Transverse colon (tissue), 4 donors: ENCODE data around the gene LDB2. TPM values are rescaled to one million over a fixed set of nuclear protein-coding genes. Genes with fewer than 3 reads are reported as not detected.

Experiments used
- DNase-seq: peaks from one replicate; pipeline ENCODE4 v3.0.0-alpha.2; 2019
- H3K27ac ChIP-seq, 4 donors: fragments of 200-600 bp; sonication (generic); 2 replicates each; pipeline ENCODE4 v1.5.1; 2016 to 2018; ENCODE audit warnings: inconsistent platforms in 4 of 4
- H3K27me3 ChIP-seq: fragments of 200-600 bp; sonication (generic); 2 replicates; pipeline ENCODE4 v1.5.1; 2017; ENCODE audit warnings: inconsistent platforms
- H3K36me3 ChIP-seq, 4 donors: fragments of 200-600 bp; sonication (generic); 2 replicates each; pipeline ENCODE4 v1.5.1; 2017 to 2019; ENCODE audit warnings: inconsistent platforms in 4 of 4
- H3K4me1 ChIP-seq, 4 donors: fragments of 200-600 bp; sonication (generic); 2 replicates each; pipeline ENCODE4 v1.5.1; 2017 to 2020; ENCODE audit warnings: inconsistent platforms in 4 of 4
- H3K4me3 ChIP-seq, 4 donors: fragments of 200-600 bp; sonication (generic); 1 replicate in 1 of 4; 2 replicates in 3 of 4; pipeline versions ENCODE4 v1.5.1 to v1.6.1; 2017 to 2019; ENCODE audit warnings: inconsistent platforms in 4 of 4
- H3K9me3 ChIP-seq, 2 donors: fragments of 200-600 bp; sonication (generic); 2 replicates each; pipeline ENCODE4 v1.5.1; 2017 to 2019; ENCODE audit warnings: inconsistent platforms in 2 of 2
- EP300 ChIP-seq: sonication (generic); formaldehyde crosslinking; IDR thresholded peaks from one replicate; pipeline ENCODE4 v1.6.1; 2017; ENCODE audit warnings: antibody characterized with exemption, low read depth
- POLR2A ChIP-seq: fragments of 450-650 bp; IDR thresholded peaks from one replicate; pipeline ENCODE4 v1.6.1; 2016; ENCODE audit warnings: antibody characterized with exemption, mild to moderate bottlenecking, moderate library complexity
- POLR2AphosphoS5 ChIP-seq, 3 donors: sonication (generic); formaldehyde crosslinking; IDR thresholded peaks; one replicate each; pipeline ENCODE4 v1.6.1; 2016; ENCODE audit warnings: antibody characterized with exemption in 3 of 3
- WGBS, 2 donors: methylation state at CpG; one replicate each; pipeline ENCODE4 v1.1.5; 2018; ENCODE audit warnings: low coverage in 1 of 2; 5-methylcytosine and 5-hydroxymethylcytosine counted together
- in situ Hi-C, 4 donors: fragments of 200-750 bp; cut with MboI; loops; one replicate each; pipeline versions ENCODE4 v1.15.0 to v1.15.1; 2017; ENCODE audit warnings: low sequenced_read_pairs in 3 of 4, low pct_ligation_motif_present in 1 of 4, low pct_unique_long_range_greater_than_20kb in 1 of 4
- intact Hi-C: fragments of 100-400 bp; cut with DNase I; formaldehyde crosslinking; loops from one replicate; pipeline ENCODE4 v1.15.1; 2023; ENCODE audit warnings: low total_unique reads
- total RNA-seq, 4 donors: library from RNA; depleted of rRNA; stranded (reverse); fragments of >200 nt; gene quantifications; one replicate each; pipeline ENCODE4 v1.1.0, GENCODE V29; 2016
- TF ChIP-seq, protein P1 (sequence below), 5 experiments: fragments of 200-600 bp in 3 of 5; fragments of 450-650 bp in 2 of 5; sonication (generic) in 3 of 5; IDR thresholded peaks; 1 replicate in 2 of 5; 2 replicates in 3 of 5; pipeline ENCODE4 v1.5.1; 2016 to 2017; ENCODE audit warnings: antibody characterized with exemption in 5 of 5, inconsistent platforms in 3 of 5, mild to moderate bottlenecking in 2 of 5, moderate library complexity in 1 of 5

The LDB2 gene
- total RNA-seq, 4 donors from 2014 or later: 7.0 to 46.6 (median 8.9) TPM

- Histone ChIP-seq H3K9me3 (no peaks in the 10 kb centered on the region), H3K36me3 (no peaks in the 10 kb centered on the region), H3K27me3 (no peaks in the 10 kb centered on the region), H3K27ac (no peak overlapping the region), H3K4me1 (no peaks in the 10 kb centered on the region), H3K4me3 (no peak overlapping the region)
- in situ Hi-C loops: no loop called here
- TF ChIP-seq POLR2AphosphoS5 (IDR thresholded peaks at IDR 0.05) (no peak), EP300 (no peak), POLR2A (no peak)
- TF ChIP-seq, protein P1, sequence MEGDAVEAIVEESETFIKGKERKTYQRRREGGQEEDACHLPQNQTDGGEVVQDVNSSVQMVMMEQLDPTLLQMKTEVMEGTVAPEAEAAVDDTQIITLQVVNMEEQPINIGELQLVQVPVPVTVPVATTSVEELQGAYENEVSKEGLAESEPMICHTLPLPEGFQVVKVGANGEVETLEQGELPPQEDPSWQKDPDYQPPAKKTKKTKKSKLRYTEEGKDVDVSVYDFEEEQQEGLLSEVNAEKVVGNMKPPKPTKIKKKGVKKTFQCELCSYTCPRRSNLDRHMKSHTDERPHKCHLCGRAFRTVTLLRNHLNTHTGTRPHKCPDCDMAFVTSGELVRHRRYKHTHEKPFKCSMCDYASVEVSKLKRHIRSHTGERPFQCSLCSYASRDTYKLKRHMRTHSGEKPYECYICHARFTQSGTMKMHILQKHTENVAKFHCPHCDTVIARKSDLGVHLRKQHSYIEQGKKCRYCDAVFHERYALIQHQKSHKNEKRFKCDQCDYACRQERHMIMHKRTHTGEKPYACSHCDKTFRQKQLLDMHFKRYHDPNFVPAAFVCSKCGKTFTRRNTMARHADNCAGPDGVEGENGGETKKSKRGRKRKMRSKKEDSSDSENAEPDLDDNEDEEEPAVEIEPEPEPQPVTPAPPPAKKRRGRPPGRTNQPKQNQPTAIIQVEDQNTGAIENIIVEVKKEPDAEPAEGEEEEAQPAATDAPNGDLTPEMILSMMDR (IDR thresholded peaks at IDR 0.05): no peak
- intact Hi-C loops: no loop called here
- DNase-seq: no peak
- 68% methylated on average over 2 of the region's 2 CpGs; no CpG with 5 or more reads in 1 of the 2 donors for WGBS, 2 donors
Observed at GRCh38 chr4:16754104-16754503, 144.3 kb downstream of the LDB2 start.

GRCh38 chr4:16752150-16752549 lies 146.3 kb downstream of the LDB2 start:
- TF ChIP-seq, protein P1 (IDR thresholded peaks at IDR 0.05): peak in 1 of 5 experiments; percentile 9
- no peak for TF ChIP-seq POLR2AphosphoS5 (IDR thresholded peaks at IDR 0.05)
- no peak for DNase-seq
- Histone ChIP-seq H3K36me3 (no peaks in the 10 kb centered on the region), H3K27ac (no peak overlapping the region), H3K4me1 (no peaks in the 10 kb centered on the region), H3K4me3 (no peak overlapping the region), H3K27me3 (no peaks in the 10 kb centered on the region), H3K9me3 (no peaks in the 10 kb centered on the region)
- in situ Hi-C loops (no loop called here), intact Hi-C loops (no loop called here)

- TF ChIP-seq, protein P1 (IDR thresholded peaks at IDR 0.05): no peak
- TF ChIP-seq POLR2A (no peak), POLR2AphosphoS5 (IDR thresholded peaks at IDR 0.05) (no peak), EP300 (no peak)
- intact Hi-C loops: no loop called here
- in situ Hi-C loops: no loop called here
Observed at GRCh38 chr4:16750882-16751642, 147.4 kb downstream of the LDB2 start.

GRCh38 chr4:16750216-16750615 lies 148.2 kb downstream of the LDB2 start:
- no peak overlapping the region for H3K27ac ChIP-seq
- no peak for TF ChIP-seq POLR2AphosphoS5 (IDR thresholded peaks at IDR 0.05)
- TF ChIP-seq POLR2A: no peak
- intact Hi-C loops (no loop called here), in situ Hi-C loops (no loop called here)
- WGBS, 2 donors: 55 to 67% methylated on average over 1 to 2 of the region's 2 CpGs
- H3K9me3 ChIP-seq: no peaks in the 10 kb centered on the region
- H3K36me3 ChIP-seq: no peaks in the 10 kb centered on the region
- H3K4me3 ChIP-seq: no peak overlapping the region
- H3K27me3 ChIP-seq: no peaks in the 10 kb centered on the region
- H3K4me1 ChIP-seq: no peaks in the 10 kb centered on the region
- DNase-seq: no peak

More at GRCh38 chr4:16750882-16751642, 147.4 kb downstream of the LDB2 start:
- no peak for DNase-seq
- no peaks in the 10 kb centered on the region for H3K4me1 ChIP-seq
- H3K9me3 ChIP-seq: no peaks in the 10 kb centered on the region
- no peaks in the 10 kb centered on the region for H3K36me3 ChIP-seq
- no peak overlapping the region for H3K27ac ChIP-seq
- no peaks in the 10 kb centered on the region for H3K27me3 ChIP-seq
- no peak overlapping the region for H3K4me3 ChIP-seq
- 63 to 66% methylated on average over 8 of the region's 8 CpGs for WGBS, 2 donors

- Histone ChIP-seq H3K9me3 (no peaks in the 10 kb centered on the region), H3K4me3 (no peak overlapping the region), H3K27me3 (no peaks in the 10 kb centered on the region), H3K27ac (no peak overlapping the region), H3K4me1 (no peaks in the 10 kb centered on the region), H3K36me3 (no peaks in the 10 kb centered on the region)
- intact Hi-C loops (no loop called here), in situ Hi-C loops (no loop called here)
- no peak for DNase-seq
- no peak for TF ChIP-seq POLR2AphosphoS5 (IDR thresholded peaks at IDR 0.05)
- TF ChIP-seq, protein P1 (IDR thresholded peaks at IDR 0.05): no peak
- no peak for TF ChIP-seq POLR2A
- TF ChIP-seq EP300: no peak
- WGBS, 2 donors: 79 to 80% methylated on average over 3 of the region's 3 CpGs
Observed at GRCh38 chr4:16745887-16746286, 152.6 kb downstream of the LDB2 start.
